CD4-positive, alpha-beta T cell (primary cell): Measurements from ENCODE around the gene ZSCAN5B. TPM values are rescaled to one million over a fixed set of nuclear protein-coding genes. Genes with fewer than 3 reads are reported as not detected.

Experiments
- ATAC-seq: fragments of 200-7000 bp; cut with Tn5 transposase; one replicate; pipeline ENCODE4 v1.10.0; 2022; ENCODE audit warnings: mild to moderate bottlenecking; ENCODE audit not compliant: poor library complexity
- CTCF ChIA-PET: fragments of 350-600 bp; sonication (Branson Sonifier 250); formaldehyde crosslinking; loops from one replicate; lab custom pipeline; 2021; ENCODE audit warnings: antibody characterized with exemption, inconsistent platforms; lab: Charles Lee
- POLR2A ChIA-PET: fragments of 350-600 bp; sonication (Branson Sonifier 250); formaldehyde crosslinking; loops from one replicate; lab custom pipeline; 2021; ENCODE audit warnings: antibody characterized with exemption, inconsistent platforms; lab: Charles Lee
- DNase-seq, 14 experiments: peaks; one replicate each; pipeline ENCODE4 v3.0.0-alpha.2; 2013 to 2020; ENCODE audit warnings: mixed read lengths in 2 of 14
- H3K27ac ChIP-seq, 2 donors: one replicate each; pipeline versions ENCODE4 v1.5.1 to v1.7.0; 2013; ENCODE audit warnings: low read length in 2 of 2, low read depth in 1 of 2, mild to moderate bottlenecking in 1 of 2
- H3K27me3 ChIP-seq, 2 experiments: 1 replicate in 1 of 2; 2 replicates in 1 of 2; pipeline versions ENCODE4 v1.6.1 to v1.7.0; 2013; ENCODE audit warnings: low read length in 2 of 2, control low read depth in 1 of 2, mild to moderate bottlenecking in 1 of 2, moderate library complexity in 1 of 2; ENCODE audit not compliant: insufficient read depth in 2 of 2, control insufficient read depth in 1 of 2
- H3K36me3 ChIP-seq: one replicate; pipeline ENCODE4 v1.6.1; 2013; ENCODE audit warnings: low read length, control low read depth; ENCODE audit not compliant: insufficient read depth
- H3K4me1 ChIP-seq: one replicate; pipeline ENCODE4 v1.6.1; 2013; ENCODE audit warnings: low read length, control low read depth; ENCODE audit not compliant: insufficient read depth
- H3K4me3 ChIP-seq: one replicate; pipeline ENCODE4 v1.5.1; 2013; ENCODE audit warnings: mild to moderate bottlenecking, low read length, moderate library complexity
- H3K9me3 ChIP-seq, 2 experiments: 1 replicate in 1 of 2; 2 replicates in 1 of 2; pipeline versions ENCODE4 v1.6.1 to v1.7.0; 2013; ENCODE audit warnings: low read length in 2 of 2, mild to moderate bottlenecking in 2 of 2, control low read depth in 1 of 2, moderate library complexity in 1 of 2; ENCODE audit not compliant: control insufficient read depth in 1 of 2, insufficient read depth in 1 of 2
- H3K27ac Mint-ChIP-seq: one replicate; pipeline ENCODE4 v1.8.0; 2020; ENCODE audit warnings: mixed read lengths
- H3K27me3 Mint-ChIP-seq: one replicate; pipeline ENCODE4 v1.8.0; 2021; ENCODE audit warnings: mixed read lengths
- H3K36me3 Mint-ChIP-seq: one replicate; pipeline ENCODE4 v1.8.0; 2021; ENCODE audit warnings: low read depth, mixed read lengths
- H3K4me1 Mint-ChIP-seq: one replicate; pipeline ENCODE4 v1.8.0; 2021; ENCODE audit warnings: low read depth, mixed read lengths
- H3K4me3 Mint-ChIP-seq: one replicate; pipeline ENCODE4 v1.8.0; 2020; ENCODE audit warnings: mild to moderate bottlenecking, mixed read lengths
- H3K9me3 Mint-ChIP-seq: one replicate; pipeline ENCODE4 v1.8.0; 2020; ENCODE audit warnings: mixed read lengths
- CTCF ChIP-seq: fragments of 200-600 bp; IDR thresholded peaks from one replicate; pipeline ENCODE4 v1.8.0; 2022; ENCODE audit warnings: antibody characterized with exemption, mild to moderate bottlenecking
- intact Hi-C, 2 experiments: fragments of 100-400 bp; cut with DNase I in 1 of 2; cut with micrococcal nuclease in 1 of 2; formaldehyde crosslinking; loops; one replicate each; pipeline versions ENCODE4 v1.15.1 to v1.9.0; 2023 to 2025; cut with DNase I, micrococcal nuclease
- total RNA-seq, 174 experiments: library from RNA in 2 of 174; stranded (reverse) in 2 of 174; gene quantifications; one replicate each; pipeline ENCODE4 v1.2.3 and lab custom pipeline; 2021 to 2026

ZSCAN5B gene
- total RNA-seq, 2 experiments from 2014 or later, result not detected

DNA sequence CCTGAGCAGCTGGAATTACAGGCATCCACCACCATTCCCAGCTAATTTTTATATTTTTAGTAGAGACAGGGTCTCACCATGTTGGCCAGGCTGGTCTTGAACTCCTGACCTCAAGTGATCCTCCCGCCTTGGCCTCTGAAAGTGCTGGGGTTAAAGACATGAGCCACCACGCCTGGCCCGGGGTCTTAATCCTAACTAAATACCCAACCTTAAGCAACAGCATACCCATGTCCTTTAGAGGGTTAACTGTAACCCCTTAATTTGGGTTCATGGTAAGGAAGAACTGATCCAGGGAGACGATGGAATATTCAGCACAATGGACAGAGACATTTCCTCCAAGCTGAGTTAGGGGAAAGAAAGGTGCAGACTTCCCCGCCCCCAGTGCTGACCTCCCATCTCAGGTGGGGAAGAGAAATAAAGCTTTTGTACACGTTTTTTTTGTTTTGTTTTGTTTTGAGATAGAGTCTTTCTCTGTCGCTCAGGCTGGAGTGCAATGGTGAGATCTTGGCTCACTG is 30.5 kb downstream of the ZSCAN5B start:
- peaks cover 4% of the 10 kb centered on the region for H3K4me1 Mint-ChIP-seq
- DNase-seq (no peak), ATAC-seq (no peak)
- ChIA-PET CTCF (no interaction called here), POLR2A (no interaction called here)
- H3K4me3 Mint-ChIP-seq, result no peak overlapping the region
- no peaks in the 10 kb centered on the region for H3K9me3 ChIP-seq
- H3K36me3 ChIP-seq, result no peaks in the 10 kb centered on the region
- H3K9me3 Mint-ChIP-seq, result no peaks in the 10 kb centered on the region
- peaks cover 3% of the 10 kb centered on the region for H3K4me1 ChIP-seq
- no peak overlapping the region for H3K27ac Mint-ChIP-seq
- H3K27me3 Mint-ChIP-seq, result no peaks in the 10 kb centered on the region
- TF ChIP-seq CTCF, result no peak
- H3K36me3 Mint-ChIP-seq, result no peaks in the 10 kb centered on the region
- no peak overlapping the region for H3K27ac ChIP-seq
- peaks cover 0 to 2% of the 10 kb centered on the region in 2 experiments for H3K27me3 ChIP-seq
- H3K4me3 ChIP-seq, result no peak overlapping the region
- intact Hi-C loops, result no loop called here

DNA sequence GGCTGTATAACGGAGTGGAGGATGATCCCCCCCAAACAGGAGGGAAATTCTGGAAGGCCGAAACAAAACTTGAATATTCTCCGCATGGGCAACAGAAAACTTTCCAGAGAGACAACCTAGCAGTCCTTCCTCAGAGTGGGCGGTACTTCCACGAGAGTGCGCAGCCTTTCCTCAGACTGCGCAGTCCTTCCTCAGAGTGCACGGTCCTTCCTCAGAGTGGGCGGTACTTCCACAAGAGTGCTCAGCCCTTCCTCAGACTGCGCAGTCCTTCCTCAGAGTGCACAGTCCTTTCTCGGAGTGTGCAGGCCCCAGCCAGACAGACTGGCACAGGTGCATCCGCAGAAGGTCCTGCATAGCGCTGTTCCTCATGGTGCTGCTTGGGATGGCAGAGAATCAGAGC is 34.5 kb downstream of the ZSCAN5B start:
- no peaks in the 10 kb centered on the region for H3K27me3 Mint-ChIP-seq
- CTCF ChIA-PET, result no interaction called here
- intact Hi-C loops, result no loop called here
- H3K27ac ChIP-seq, result no peak overlapping the region
- POLR2A ChIA-PET, result no interaction called here
- H3K36me3 Mint-ChIP-seq, result peaks cover 22% of the 10 kb centered on the region
- no peak for ATAC-seq
- TF ChIP-seq CTCF, result no peak
- no peaks in the 10 kb centered on the region for H3K9me3 Mint-ChIP-seq
- H3K4me1 Mint-ChIP-seq, result no peaks in the 10 kb centered on the region
- no peak for DNase-seq
- no peak overlapping the region for H3K4me3 Mint-ChIP-seq
- H3K27me3 ChIP-seq, result peaks cover 0 to 2% of the 10 kb centered on the region in 2 experiments
- H3K4me3 ChIP-seq, result no peak overlapping the region
- H3K27ac Mint-ChIP-seq, result no peak overlapping the region
- H3K36me3 ChIP-seq, result peaks cover 7% of the 10 kb centered on the region
- H3K9me3 ChIP-seq, result no peaks in the 10 kb centered on the region
- H3K4me1 ChIP-seq, result no peaks in the 10 kb centered on the region

DNA sequence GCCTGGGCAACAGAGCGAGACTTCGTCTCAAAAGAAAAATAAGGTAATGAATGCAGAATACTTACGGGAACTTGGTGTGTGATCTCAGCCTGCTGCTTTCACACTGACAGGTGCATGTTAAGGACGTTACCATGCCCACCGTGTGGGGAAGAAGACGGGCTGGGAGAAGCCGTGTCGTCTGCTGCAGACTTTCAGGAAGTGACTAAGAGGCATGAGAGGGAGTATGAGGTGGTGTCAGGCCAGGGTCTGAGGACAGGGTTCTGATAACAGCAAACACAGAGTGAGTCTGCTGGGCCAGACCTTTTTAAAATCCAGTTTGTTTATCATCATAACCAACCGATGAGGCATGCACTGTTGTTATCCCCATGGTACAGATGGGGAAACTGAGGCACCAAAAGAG is 35.3 kb downstream of the ZSCAN5B start:
- no peak overlapping the region for H3K4me3 Mint-ChIP-seq
- no peak for ATAC-seq
- POLR2A ChIA-PET, result no interaction called here

More for the DNA sequence above, 35.3 kb downstream of the ZSCAN5B start:
- H3K4me3 ChIP-seq, result no peak overlapping the region
- CTCF ChIA-PET, result no interaction called here
- Mint-ChIP-seq H3K27ac (no peak overlapping the region), H3K36me3 (peaks cover 30% of the 10 kb centered on the region), H3K4me1 (no peaks in the 10 kb centered on the region), H3K9me3 (no peaks in the 10 kb centered on the region), H3K27me3 (no peaks in the 10 kb centered on the region)
- no peak overlapping the region for H3K27ac ChIP-seq
- no peaks in the 10 kb centered on the region for H3K4me1 ChIP-seq
- H3K27me3 ChIP-seq, result peaks cover 0 to 2% of the 10 kb centered on the region in 2 experiments
- TF ChIP-seq CTCF, result no peak
- peak in 3 of 14 experiments; percentile 15 to 45 (median 20) for DNase-seq
- intact Hi-C loops, result no loop called here
- no peaks in the 10 kb centered on the region for H3K9me3 ChIP-seq
- peaks cover 7% of the 10 kb centered on the region for H3K36me3 ChIP-seq
